ENCODE results near the gene HEPHL1.

The HEPHL1 gene

GRCh38 chr11:94132152-94132558, 111.0 kb downstream of the HEPHL1 start:
- TF ChIP-seq, protein P1, sequence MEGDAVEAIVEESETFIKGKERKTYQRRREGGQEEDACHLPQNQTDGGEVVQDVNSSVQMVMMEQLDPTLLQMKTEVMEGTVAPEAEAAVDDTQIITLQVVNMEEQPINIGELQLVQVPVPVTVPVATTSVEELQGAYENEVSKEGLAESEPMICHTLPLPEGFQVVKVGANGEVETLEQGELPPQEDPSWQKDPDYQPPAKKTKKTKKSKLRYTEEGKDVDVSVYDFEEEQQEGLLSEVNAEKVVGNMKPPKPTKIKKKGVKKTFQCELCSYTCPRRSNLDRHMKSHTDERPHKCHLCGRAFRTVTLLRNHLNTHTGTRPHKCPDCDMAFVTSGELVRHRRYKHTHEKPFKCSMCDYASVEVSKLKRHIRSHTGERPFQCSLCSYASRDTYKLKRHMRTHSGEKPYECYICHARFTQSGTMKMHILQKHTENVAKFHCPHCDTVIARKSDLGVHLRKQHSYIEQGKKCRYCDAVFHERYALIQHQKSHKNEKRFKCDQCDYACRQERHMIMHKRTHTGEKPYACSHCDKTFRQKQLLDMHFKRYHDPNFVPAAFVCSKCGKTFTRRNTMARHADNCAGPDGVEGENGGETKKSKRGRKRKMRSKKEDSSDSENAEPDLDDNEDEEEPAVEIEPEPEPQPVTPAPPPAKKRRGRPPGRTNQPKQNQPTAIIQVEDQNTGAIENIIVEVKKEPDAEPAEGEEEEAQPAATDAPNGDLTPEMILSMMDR (conservative IDR thresholded peaks at IDR 0.05; ENCODE audit: low read depth) = no peak
- peak overlapping the region; percentile 62 for H3K27ac ChIP-seq
- ChIA-PET POLR2A (ENCODE audit: low non-redundant PET) (no interaction called here), CTCF (interaction anchor here (0.5 to 1.5 kb wide), 3 partner anchors 211 to 342 kb away, joined by 3 to 6 read pairs (median 5); no protein-coding TSS in a partner anchor)
- peak; percentile 37 for DNase-seq (ENCODE audit: low spot score)

DNA sequence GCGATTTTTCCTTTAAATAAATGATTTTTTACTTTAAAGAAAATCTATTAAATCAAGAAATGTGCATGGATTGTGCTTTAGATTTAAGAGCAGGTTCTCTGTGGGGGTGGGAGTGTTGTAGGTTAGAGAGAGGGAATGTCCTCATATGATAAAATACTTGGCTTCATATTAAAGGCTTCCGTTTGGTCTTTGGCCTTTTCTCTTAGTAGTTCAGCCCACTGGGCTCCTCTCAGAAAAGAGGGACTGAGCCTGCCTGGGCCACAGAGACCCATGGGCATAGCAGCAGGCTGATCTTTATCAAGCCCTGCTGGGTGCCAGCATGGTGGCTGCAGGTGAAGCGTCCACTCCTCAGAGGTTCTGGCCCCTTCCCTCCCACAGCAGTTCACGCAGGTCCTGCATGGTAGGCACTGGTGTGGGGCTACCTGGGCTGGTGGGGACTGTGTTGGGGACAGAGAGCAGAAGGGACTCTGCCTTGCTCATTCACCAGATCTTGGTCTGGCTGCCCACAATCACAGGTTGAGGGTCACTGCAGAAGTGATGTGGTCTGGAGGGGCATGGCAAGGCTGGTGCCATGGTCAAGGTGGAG, 111.8 kb downstream of the HEPHL1 start:
- TF ChIP-seq, protein P1 (conservative IDR thresholded peaks at IDR 0.05; ENCODE audit: low read depth) = no peak
- ChIA-PET POLR2A (ENCODE audit: low non-redundant PET) (no interaction called here), CTCF (no interaction called here)
- DNase-seq (ENCODE audit: low spot score) = no peak
- H3K27ac ChIP-seq = peak overlapping the region; percentile 20; the same call in 1 of the 2 replicates

DNA sequence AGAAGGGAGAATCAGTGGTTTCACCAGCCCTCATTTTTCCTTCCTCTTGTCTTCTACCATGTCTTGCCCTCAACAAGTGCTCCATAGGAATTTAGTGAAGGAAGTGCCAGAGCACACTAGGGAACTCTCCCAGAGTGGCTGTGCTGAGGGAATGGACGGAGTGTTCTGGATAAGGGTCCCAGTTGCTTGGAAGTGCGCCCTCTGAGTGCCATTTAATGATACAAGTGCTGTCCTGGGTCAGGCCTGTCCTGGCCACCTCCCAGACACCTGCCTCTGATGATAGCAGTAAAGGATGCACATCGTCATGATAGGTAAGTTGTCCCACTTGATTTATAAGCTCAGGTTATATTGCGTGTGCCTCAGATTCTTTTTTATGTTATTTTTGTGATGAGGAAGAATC, 112.6 kb downstream of the HEPHL1 start:
- POLR2A ChIA-PET (ENCODE audit: low non-redundant PET) = no interaction called here
- H3K27ac ChIP-seq = no peak overlapping the region
- CTCF ChIA-PET = interaction anchor here (0.6 to 0.7 kb wide), 2 partner anchors 50 to 899 kb away, joined by 3 to 5 read pairs; no protein-coding TSS in a partner anchor

DNA sequence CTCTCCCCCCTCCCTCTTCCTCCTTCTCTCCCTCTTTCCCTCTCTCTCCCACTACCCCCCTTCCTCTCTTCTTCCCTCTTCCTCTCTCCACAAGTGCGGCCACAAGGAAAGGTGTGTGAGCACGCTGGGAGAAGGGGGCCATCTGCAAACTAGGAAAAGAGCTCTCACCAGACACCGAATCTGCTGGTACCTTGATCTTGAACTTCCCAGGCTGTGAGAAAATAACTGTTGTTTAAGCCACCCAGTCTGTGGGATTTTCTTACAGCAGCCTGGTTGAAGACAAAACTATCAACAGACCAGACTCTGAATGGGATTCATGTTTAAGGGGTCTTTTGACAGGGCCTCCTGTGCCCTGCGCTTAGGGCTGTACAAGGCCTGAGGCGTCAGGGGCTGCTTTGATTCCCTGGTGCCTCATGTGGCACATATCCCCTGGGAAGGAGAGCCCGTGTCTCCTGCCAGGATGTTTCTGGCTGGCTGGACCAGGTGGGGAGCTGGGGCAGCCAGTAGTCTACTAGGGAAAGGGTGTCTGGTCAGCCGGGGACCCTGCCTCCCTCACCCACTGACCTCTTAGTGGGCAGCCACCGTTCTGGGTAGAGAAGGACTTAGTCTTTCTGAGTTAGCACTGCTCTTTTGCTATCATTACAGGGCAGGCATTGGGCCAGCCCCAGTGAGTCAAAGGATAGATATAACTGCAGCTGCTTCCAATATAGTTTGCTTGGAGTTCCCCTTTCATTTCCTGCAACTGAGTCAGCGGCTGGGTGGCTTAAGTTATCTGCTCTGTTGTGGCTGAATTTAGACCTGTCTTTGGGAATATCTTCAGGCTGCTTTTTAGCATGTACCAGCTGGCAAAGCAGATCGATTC, 113.7 kb downstream of the HEPHL1 start:
- DNase-seq (ENCODE audit: low spot score) = peak; percentile 63
- ChIA-PET POLR2A (ENCODE audit: low non-redundant PET) (no interaction called here), CTCF (interaction anchor here (0.6 to 0.7 kb wide), 3 partner anchors 13 to 255 kb away, joined by 3 to 4 read pairs (median 3); no protein-coding TSS in a partner anchor)

More for the DNA sequence above, 112.6 kb downstream of the HEPHL1 start:
- TF ChIP-seq, protein P1 (conservative IDR thresholded peaks at IDR 0.05; ENCODE audit: low read depth) = no peak
- DNase-seq (ENCODE audit: low spot score) = no peak

DNA sequence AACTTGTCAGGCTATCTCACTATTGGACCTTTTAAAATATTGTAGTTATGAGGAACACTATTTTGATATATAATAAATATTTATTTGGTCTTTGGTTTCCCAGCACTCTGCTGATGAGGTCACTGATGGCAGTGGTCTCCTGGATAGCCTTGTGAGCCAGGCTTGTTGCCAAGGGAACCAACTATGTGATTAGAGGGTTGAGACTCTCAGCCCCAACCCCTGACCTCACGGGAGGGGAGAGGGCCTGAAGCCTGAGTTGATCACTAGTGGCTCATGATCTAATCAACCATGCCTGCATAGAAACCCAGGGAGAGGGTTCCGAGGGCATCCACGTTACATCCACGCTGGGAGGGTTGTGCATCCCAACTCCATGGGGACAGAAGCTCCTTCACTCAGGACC, 118.3 kb downstream of the HEPHL1 start:
- ChIA-PET POLR2A (ENCODE audit: low non-redundant PET) (no interaction called here), CTCF (interaction anchor here (0.6 kb wide), 1 partner anchor 450 kb away, joined by 3 read pairs; no protein-coding TSS in a partner anchor)
- H3K27ac ChIP-seq = 0 out of 2 replicates have a peak overlapping the region, but pooled peaks have one; percentile 22
- TF ChIP-seq, protein P1 (conservative IDR thresholded peaks at IDR 0.05; ENCODE audit: low read depth) = no peak
- no peak for DNase-seq (ENCODE audit: low spot score)

More for the DNA sequence above, 113.7 kb downstream of the HEPHL1 start:
- H3K27ac ChIP-seq = peak overlapping the region; percentile 88
- TF ChIP-seq, protein P1 (conservative IDR thresholded peaks at IDR 0.05; ENCODE audit: low read depth) = no peak

DNA sequence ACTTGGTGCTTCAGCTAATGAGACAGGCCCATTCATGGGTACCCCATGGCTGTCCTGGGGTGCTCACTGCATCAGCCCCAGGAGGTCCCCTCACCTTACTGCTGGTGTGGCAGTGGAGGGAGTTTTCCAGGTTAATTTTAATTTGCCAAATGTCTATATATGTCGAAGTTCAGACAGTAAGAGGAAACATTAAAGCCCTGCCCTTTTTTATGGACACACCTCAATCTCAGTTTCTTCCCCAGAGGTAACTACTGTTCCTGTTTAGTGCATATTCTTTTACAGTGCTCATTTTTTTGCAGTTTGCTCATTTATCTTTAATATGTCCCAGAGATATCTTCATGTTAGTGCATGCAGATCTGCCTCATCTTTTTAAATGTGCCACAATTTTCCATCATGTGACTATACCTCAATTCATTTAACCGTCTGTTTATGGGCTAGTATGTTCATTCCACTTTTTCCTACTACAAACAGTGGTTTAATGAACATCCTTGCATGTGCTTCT, 119.1 kb downstream of the HEPHL1 start:
- CTCF ChIA-PET = no interaction called here
- no peak for DNase-seq (ENCODE audit: low spot score)
- TF ChIP-seq, protein P1 (conservative IDR thresholded peaks at IDR 0.05; ENCODE audit: low read depth) = no peak
- POLR2A ChIA-PET (ENCODE audit: low non-redundant PET) = no interaction called here
- H3K27ac ChIP-seq = peak overlapping the region; percentile 47; the same call in 1 of the 2 replicates
